HG03378 (cell line): ENCODE measurements around the gene BRD2.

ENCODE experiments used
- ATAC-seq: cut with Tn5 transposase; IDR thresholded peaks from one replicate; pipeline ENCODE4 v1.9.1; 2021; ENCODE audit warnings: mild to moderate bottlenecking, moderate library complexity; ENCODE audit not compliant: unreplicated experiment

Gene BRD2

GRCh38 chr6:32971242-32971580 is 2.8 kb downstream of the BRD2 start:
- no peak for ATAC-seq

GRCh38 chr6:32971581-32972352 is 3.4 kb downstream of the BRD2 start:
- ATAC-seq, result peak; percentile 52

- no peak for ATAC-seq
Measured at GRCh38 chr6:32972353-32973143, 4.2 kb downstream of the BRD2 start.

- no peak for ATAC-seq
Measured at GRCh38 chr6:32973144-32974015, 5.0 kb downstream of the BRD2 start.

- ATAC-seq, result no peak
Measured at GRCh38 chr6:32974016-32974333, 5.6 kb downstream of the BRD2 start.

GRCh38 chr6:32974541-32975308 is 6.3 kb downstream of the BRD2 start:
- ATAC-seq, result no peak

- ATAC-seq, result no peak
Measured at GRCh38 chr6:32975886-32976285, 7.5 kb downstream of the BRD2 start.

GRCh38 chr6:32976334-32977069 is 8.1 kb downstream of the BRD2 start:
- no peak for ATAC-seq

GRCh38 chr6:32977272-32977952 is 9.0 kb downstream of the BRD2 start:
- no peak for ATAC-seq

GRCh38 chr6:32977953-32978324 is 9.5 kb downstream of the BRD2 start:
- no peak for ATAC-seq

GRCh38 chr6:32979720-32980487 is 11.5 kb downstream of the BRD2 start:
- no peak for ATAC-seq

- ATAC-seq, result no peak
Measured at GRCh38 chr6:32980488-32981038, 12.2 kb downstream of the BRD2 start.

- ATAC-seq, result no peak
Measured at GRCh38 chr6:32982084-32982701, 13.8 kb downstream of the BRD2 start.

GRCh38 chr6:32982702-32983492 is 14.5 kb downstream of the BRD2 start:
- no peak for ATAC-seq

GRCh38 chr6:32983493-32983848 is 15.1 kb downstream of the BRD2 start:
- no peak for ATAC-seq

GRCh38 chr6:32983964-32984621 is 15.7 kb downstream of the BRD2 start:
- peak; percentile 9 for ATAC-seq
